Ovary (tissue), 9 donors: ENCODE results near the gene FNDC3A. TPM values are rescaled to one million over a fixed set of nuclear protein-coding genes. Genes with fewer than 3 reads are reported as not detected.
A peak's percentile ranks its signal among the peaks of the same experiment; 100 is the strongest.

ENCODE experiments used
- DNase-seq, 5 donors: peaks; one replicate each; pipeline ENCODE4 v3.0.0-alpha.2; 2019 to 2020
- H3K27ac ChIP-seq, 2 donors: fragments of 200-600 bp; one replicate each; pipeline versions ENCODE4 v1.5.1 to v1.8.0; 2019 to 2022
- H3K27me3 ChIP-seq: fragments of 200-600 bp; one replicate; pipeline ENCODE4 v1.8.0; 2022
- H3K36me3 ChIP-seq: fragments of 200-600 bp; sonication (generic); one replicate; pipeline ENCODE4 v1.5.1; 2019
- H3K4me1 ChIP-seq: one replicate; pipeline ENCODE4 v1.8.1; 2013; ENCODE audit warnings: mild to moderate bottlenecking, moderate library complexity; ENCODE audit not compliant: insufficient read depth
- H3K4me3 ChIP-seq: fragments of 200-600 bp; sonication (generic); one replicate; pipeline ENCODE4 v1.5.1; 2017
- H3K9me3 ChIP-seq, 2 donors: fragments of 200-600 bp in 1 of 2; sonication (generic) in 1 of 2; one replicate each; pipeline versions ENCODE4 v1.5.1 to v1.8.1; 2013 to 2019; ENCODE audit warnings: mild to moderate bottlenecking in 1 of 2, moderate library complexity in 1 of 2
- EP300 ChIP-seq: sonication (generic); formaldehyde crosslinking; IDR thresholded peaks from one replicate; pipeline ENCODE4 v1.6.1; 2017; ENCODE audit warnings: antibody characterized with exemption
- POLR2A ChIP-seq: fragments of 450-650 bp; IDR thresholded peaks from one replicate; pipeline ENCODE4 v1.6.1; 2017; ENCODE audit warnings: antibody characterized with exemption, mild to moderate bottlenecking, moderate library complexity
- WGBS, 3 donors: extraction: QIAGEN DNeasy Blood & Tissue Kit in 1 of 3; methylation state at CpG; one replicate each; pipeline versions ENCODE4 v1.1.5 to v1.1.7; 2013 to 2017; 5-methylcytosine and 5-hydroxymethylcytosine counted together
- intact Hi-C, 4 donors: fragments of 100-400 bp; cut with DNase I; formaldehyde crosslinking; loops; one replicate each; pipeline versions ENCODE4 v1.11.0 to v1.15.1; 2022 to 2023
- polyA plus RNA-seq, 2 donors: library from polyadenylated mRNA; stranded (reverse); fragments of 200-250 nt in 1 of 2; fragments of 350-450 nt in 1 of 2; fragmentation: Illumina TruSeq in 1 of 2; extraction: RNeasy Lipid Tissue Mini Kit (QIAGEN cat#74804) in 1 of 2; gene quantifications; one replicate each; pipeline ENCODE4 v1.2.3, GENCODE V29; 2013 to 2014
- total RNA-seq, 7 donors: library from RNA; depleted of rRNA in 2 of 7; stranded (reverse); fragments of >200 nt in 2 of 7; fragmentation: NEBNext Ultra II Directional in 3 of 7; extraction: Animal tissue kit (Norgen Biotek cat#: 25700) in 3 of 7; gene quantifications; one replicate each; pipeline versions ENCODE4 v1.1.0 to v1.2.4, GENCODE V29; 2016 to 2023
- TF ChIP-seq, protein P1 (sequence below), 3 donors: fragments of 450-650 bp in 2 of 3; fragments of 200-600 bp in 1 of 3; IDR thresholded peaks; one replicate each; pipeline versions ENCODE4 v1.5.1 to v1.8.0; 2016 to 2022; ENCODE audit warnings: antibody characterized with exemption in 3 of 3, mild to moderate bottlenecking in 1 of 3
- donor health status: DM: no; HTN: no; CAD: no; lungs with moderate emphysema.
- donor health status: DM: no; HTN: no; CAD: no.
- donor health status: Bipolar disorder and iron deficiency.
- donor health status: DM: yes; HTN: yes; CAD: no.
- donor health status: DM: no; HTN: no; CAD: no.
- donor health status: DM: yes; HTN: yes; CAD: no.

Gene FNDC3A
- total and polyA plus RNA-seq, 9 donors: 25.5 to 71.6 (median 58.2) TPM

DNA sequence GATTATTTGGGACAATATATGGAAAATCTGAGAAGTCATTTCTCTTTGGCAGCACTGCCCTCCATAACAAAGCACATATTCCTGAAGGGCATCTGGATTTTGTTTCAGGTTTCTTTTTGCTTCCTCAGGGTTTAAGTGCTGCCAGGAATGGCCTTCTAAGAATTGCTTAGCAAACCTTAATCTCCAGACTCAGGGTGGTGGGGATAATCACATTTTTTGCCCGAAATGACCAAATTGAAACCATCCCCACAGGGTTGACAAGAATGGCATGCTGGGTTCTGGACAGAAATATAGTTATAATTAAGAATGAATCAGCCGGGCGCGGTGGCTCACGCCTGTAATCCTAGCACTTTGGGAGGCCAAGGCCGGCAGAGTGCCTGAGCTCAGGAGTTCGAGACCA is 265.6 kb downstream of the FNDC3A start:
- H3K27me3 ChIP-seq: no peaks in the 10 kb centered on the region
- DNase-seq: no peak
- peaks cover 0 to 5% of the 10 kb centered on the region in 2 donors for H3K9me3 ChIP-seq
- H3K36me3 ChIP-seq: no peaks in the 10 kb centered on the region
- no peak overlapping the region for H3K27ac ChIP-seq
- H3K4me3 ChIP-seq: no peak overlapping the region
- H3K4me1 ChIP-seq: no peaks in the 10 kb centered on the region
- TF ChIP-seq EP300 (no peak), POLR2A (no peak)
- TF ChIP-seq, protein P1, sequence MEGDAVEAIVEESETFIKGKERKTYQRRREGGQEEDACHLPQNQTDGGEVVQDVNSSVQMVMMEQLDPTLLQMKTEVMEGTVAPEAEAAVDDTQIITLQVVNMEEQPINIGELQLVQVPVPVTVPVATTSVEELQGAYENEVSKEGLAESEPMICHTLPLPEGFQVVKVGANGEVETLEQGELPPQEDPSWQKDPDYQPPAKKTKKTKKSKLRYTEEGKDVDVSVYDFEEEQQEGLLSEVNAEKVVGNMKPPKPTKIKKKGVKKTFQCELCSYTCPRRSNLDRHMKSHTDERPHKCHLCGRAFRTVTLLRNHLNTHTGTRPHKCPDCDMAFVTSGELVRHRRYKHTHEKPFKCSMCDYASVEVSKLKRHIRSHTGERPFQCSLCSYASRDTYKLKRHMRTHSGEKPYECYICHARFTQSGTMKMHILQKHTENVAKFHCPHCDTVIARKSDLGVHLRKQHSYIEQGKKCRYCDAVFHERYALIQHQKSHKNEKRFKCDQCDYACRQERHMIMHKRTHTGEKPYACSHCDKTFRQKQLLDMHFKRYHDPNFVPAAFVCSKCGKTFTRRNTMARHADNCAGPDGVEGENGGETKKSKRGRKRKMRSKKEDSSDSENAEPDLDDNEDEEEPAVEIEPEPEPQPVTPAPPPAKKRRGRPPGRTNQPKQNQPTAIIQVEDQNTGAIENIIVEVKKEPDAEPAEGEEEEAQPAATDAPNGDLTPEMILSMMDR (IDR thresholded peaks at IDR 0.05): no peak
- intact Hi-C loops: no loop called here
- 92 to 95% (median 93%) methylated on average over 7 of the region's 7 CpGs for WGBS, 3 donors

DNA sequence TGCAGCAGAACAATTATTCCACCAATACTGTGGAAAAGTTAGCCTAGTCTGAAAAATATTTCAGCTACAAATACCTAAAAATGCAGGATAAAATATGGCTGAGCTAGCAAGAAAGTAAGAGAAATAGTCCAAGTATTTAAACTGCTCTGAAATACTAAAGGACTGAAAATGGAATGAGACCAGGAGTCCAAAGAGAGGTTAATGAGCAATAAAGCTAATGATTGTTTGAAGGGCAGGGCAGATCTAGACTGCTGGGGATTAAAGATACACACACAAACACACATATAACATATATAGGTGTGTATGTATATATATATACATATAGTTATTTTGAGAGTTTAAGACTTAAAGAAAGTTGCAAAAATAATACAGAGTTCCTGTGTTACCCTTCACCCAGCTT is 269.4 kb downstream of the FNDC3A start:
- Histone ChIP-seq H3K9me3 (peaks cover 0 to 5% of the 10 kb centered on the region in 2 donors), H3K27ac (no peak overlapping the region), H3K4me1 (no peaks in the 10 kb centered on the region), H3K36me3 (no peaks in the 10 kb centered on the region), H3K27me3 (no peaks in the 10 kb centered on the region), H3K4me3 (no peak overlapping the region)
- TF ChIP-seq, protein P1 (IDR thresholded peaks at IDR 0.05): no peak
- no peak for TF ChIP-seq EP300
- TF ChIP-seq POLR2A: no peak
- DNase-seq: no peak
- intact Hi-C loops: loop anchor here in 1 of 4 donors (5.0 kb wide), 1 partner anchor 192 kb away; no protein-coding TSS in a partner anchor

DNA sequence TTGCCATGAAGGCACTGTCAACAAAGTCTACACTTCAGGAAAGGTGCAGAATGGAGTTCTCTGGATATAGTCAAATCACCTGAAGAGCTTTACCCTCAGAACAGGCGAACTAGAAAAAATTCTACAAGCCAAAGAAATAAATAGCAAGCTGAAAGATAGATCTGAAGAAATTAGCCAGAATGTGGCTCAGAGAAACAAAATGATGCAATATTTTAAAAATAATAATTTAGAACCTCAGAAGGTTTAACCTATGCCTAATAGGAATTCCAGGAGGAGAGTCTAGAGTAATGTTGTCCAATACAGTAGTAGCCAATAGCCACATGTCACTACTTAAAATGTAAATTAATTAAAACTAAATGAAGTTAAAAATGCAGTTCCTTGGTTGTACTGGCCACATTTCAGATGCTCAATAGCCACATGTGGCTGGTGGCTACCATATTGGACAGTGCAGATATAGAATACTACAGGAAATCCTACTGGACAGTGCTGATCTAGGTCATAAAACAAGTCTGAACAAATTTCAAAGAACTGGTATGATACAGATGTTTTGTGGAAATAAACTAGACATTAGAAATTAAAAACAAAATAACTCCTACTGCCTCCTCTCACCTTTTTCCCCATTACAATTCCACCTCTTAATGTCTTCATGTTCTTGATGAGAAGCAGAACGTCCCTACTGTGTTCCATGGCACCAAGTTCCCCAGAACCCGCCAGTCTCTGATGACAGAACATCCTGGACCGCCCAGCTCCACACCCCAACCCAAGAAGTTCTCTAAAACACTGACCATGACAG is 271.3 kb downstream of the FNDC3A start:
- peak overlapping the region; percentile 69 to 88 for H3K27ac ChIP-seq
- no peaks in the 10 kb centered on the region for H3K4me1 ChIP-seq
- no peaks in the 10 kb centered on the region for H3K36me3 ChIP-seq
- peak overlapping the region; percentile 71 for H3K4me3 ChIP-seq
- TF ChIP-seq POLR2A: no peak
- TF ChIP-seq, protein P1 (IDR thresholded peaks at IDR 0.05): no peak
- TF ChIP-seq EP300: no peak
- 25% methylated on average over 4 of the region's 4 CpGs for WGBS, 3 donors
- no peaks in the 10 kb centered on the region for H3K27me3 ChIP-seq
- peaks cover 0 to 5% of the 10 kb centered on the region in 2 donors for H3K9me3 ChIP-seq
- intact Hi-C loops: loop anchor here in 1 of 4 donors (5.0 kb wide), 1 partner anchor 190 kb away; no protein-coding TSS in a partner anchor
- no peak for DNase-seq

DNA sequence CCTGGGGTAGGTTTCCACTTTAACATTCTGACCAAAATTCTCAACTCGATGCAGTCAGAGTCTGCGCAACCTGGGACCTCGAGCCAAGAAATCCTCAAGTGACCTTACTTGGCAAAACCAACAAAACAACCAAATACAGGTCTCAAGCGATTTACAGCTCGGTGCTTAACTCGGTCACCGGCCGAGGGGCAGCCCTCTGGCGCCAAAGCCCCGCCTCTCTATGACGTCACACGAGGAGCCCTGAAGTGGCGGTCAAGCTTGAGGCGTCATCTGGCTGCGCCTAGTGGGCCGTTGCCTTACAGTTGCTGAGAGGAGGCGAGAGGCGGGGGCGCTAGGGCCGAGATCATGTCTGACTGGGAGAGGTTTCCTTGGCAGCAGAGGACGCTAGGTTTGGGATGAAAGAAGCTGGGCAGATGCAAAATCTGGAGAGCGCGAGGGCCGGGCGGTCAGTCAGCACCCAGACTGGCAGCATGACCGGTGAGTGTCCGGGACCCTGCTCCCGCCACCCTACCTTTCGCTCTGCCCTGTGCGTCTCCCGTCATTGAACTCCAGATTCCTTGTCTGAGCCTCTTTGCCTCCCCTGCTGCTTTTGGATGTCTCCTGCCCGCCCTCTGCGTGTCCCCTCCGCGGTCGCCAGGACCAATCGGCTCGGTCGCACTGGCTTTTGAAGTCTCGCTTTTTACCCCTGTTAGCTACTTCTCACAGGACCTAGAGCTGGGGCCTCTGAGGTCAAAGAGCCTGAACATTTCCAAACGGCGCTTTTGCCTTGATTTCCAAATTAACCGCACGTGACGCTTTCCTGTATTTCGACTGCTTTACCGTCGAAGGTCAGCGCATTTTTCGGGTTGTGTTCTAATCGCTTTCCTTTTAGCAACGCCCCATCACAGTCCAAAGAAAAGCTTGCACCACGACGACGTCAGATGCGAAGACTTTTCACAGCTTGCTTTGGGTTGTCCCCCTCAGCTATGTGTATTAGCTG is 272.2 kb downstream of the FNDC3A start, which contains the start of gene CDADC1:
TSS of gene CDADC1 (plus strand) at position 283 of the 979 bp plus-strand sequence. CDS start at position 396, 113 bp downstream.
- 0 to 1% (median 0%) methylated on average over 56 of the region's 56 CpGs for WGBS, 3 donors
- TF ChIP-seq, protein P1 (IDR thresholded peaks at IDR 0.05): peak in 1 of 3 donors; percentile 33
- peak; percentile 92 for TF ChIP-seq POLR2A
- TF ChIP-seq EP300: peak; percentile 45
- peak; percentile 98 to 99 (median 99) for DNase-seq
- Histone ChIP-seq H3K9me3 (no peaks in the 10 kb centered on the region), H3K4me3 (peak within 1 kb of the TSS; percentile 71), H3K27ac (peak within 1 kb of the TSS; percentile 69 to 88), H3K36me3 (no peaks in the 10 kb centered on the region), H3K27me3 (no peaks in the 10 kb centered on the region), H3K4me1 (no peaks in the 10 kb centered on the region)
- intact Hi-C loops: loop anchor here in 1 of 4 donors (5.0 kb wide), 1 partner anchor 189 kb away; no protein-coding TSS in a partner anchor
